Activated CD4-positive, alpha-beta T cell treated with anti-CD3 and anti-CD28 coated beads for 4 hours (primary cell): ENCODE measurements around the gene USP49.
"Not testable (repeated sequence)": the region's sequence is repeated elsewhere in the genome, so short reads cannot be mapped to it uniquely, and the experiment has no call there.

Experiments used
- DNase-seq, 2 donors: peaks; one replicate each; pipeline ENCODE4 v3.0.0-alpha.2; 2020

The USP49 gene

DNA sequence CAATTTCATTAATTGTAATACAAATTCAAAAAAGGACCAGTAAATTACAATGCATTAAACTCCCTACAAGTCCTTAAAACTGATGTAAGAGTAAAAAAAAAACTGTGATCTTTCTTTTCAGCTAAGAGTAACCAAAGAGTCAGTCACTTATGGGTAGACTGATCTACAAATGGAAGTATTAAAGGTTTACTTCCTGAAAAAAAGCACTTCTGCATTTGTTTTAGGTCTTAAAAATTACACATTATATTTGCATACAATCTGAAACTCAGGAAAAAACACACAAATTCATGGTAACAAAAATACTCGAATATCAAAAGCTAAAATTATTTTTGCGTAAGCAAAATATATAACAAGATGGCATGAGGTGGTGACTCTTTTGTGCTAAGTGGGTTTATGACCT lies 23.5 kb downstream of the USP49 start:
- DNase-seq: no peak

DNA sequence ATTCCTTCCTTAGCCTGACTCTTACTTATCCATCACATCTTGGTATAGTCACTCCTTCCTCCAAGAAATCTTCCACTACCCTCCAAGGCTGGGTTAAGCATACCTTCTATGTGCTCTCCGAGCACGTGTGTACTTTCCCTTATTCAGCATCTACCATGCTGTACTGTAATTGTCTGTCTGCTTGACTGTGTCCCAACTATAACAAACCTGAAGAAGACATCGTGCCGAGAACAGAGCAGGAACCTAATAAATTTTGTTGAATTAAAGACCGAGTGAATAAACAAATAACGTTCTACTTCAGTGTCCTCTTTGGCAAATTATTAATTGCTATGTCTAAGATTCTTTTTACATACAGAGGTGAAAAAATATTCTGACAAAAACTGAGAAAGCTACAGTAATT lies 35.8 kb downstream of the USP49 start:
- DNase-seq: no peak

DNA sequence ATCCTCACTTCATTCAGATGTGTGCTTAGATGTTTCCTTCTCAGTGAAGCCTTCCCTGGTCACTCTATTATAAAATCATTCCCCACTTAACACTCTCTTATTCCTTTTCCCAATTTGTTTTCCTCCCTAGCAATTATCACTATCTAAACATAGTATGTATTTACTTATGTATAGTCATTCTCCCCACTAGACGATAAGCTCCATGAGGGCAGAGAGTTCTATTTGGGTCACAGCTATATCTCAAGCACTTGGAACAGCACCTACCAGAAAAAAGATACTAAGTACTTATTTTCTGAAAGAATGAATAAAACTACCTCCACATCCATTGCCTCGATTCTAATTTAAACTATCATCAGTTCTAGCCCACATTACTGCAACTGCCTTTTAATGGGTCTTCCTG lies 36.5 kb downstream of the USP49 start:
- no peak for DNase-seq

DNA sequence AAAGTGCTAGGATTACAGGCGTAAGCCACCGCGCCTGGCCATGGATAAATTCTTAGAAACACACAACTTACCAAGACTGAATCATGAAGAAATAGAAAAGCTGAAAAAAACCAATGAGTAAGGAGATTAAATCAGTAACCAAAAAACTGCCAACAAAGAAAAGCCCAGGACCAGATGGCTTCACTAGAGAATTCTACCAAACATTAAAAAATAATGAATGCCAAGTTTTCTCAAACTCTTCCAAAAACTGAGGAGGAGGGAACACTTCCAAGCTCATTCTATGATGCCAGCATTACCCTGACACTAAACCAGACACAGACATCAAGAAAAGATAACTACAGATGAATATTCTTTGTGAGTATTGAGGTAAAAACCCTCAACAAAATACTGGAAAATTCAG lies 44.3 kb downstream of the USP49 start:
- no peak for DNase-seq

DNA sequence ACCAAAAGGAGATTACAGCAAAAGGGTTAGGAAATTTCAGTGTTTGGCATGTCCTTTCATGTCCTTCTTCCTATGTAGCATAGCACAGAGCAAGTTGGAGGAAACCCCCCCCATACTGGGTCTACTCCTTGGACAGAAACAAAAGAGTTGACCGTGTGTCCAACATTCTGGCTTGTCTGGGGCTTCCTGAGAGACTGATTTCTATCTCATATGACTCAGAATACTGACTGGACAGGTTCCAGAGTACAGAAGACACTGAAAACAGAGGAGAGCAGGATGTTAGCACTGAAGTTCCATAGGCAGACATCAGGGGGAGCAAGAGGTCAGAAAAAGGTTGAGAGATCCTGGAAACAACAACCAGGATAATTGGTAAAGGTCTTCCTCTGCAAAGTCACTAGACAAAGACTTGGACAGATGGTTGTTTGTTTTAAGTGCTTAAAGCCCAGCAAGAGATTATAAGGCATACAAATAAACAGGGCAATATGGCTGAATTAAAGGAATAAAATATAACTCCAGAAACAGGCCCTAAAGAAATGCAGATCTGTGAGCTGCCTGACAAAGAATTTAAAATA lies 48.4 kb downstream of the USP49 start:
- peak; percentile 21 to 66 for DNase-seq

DNA sequence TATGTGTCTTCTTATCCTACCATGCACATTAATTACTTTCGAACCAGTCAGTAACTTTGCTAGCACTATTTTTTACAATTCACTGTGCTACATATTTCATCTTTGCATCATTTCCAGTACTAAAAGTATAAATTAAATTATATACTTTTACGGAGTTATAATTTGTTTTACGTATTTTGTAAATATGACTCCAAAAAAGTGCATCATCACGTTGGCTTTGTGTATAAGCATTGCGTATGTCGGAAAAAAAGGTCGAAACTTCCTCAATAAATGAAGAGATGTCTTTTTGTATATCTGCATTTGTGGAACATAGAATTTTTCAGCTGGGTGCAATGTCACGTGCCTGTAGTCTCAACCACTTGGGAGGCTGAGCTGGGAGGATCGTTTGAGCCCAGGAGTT lies 52.0 kb downstream of the USP49 start:
- no peak for DNase-seq

DNA sequence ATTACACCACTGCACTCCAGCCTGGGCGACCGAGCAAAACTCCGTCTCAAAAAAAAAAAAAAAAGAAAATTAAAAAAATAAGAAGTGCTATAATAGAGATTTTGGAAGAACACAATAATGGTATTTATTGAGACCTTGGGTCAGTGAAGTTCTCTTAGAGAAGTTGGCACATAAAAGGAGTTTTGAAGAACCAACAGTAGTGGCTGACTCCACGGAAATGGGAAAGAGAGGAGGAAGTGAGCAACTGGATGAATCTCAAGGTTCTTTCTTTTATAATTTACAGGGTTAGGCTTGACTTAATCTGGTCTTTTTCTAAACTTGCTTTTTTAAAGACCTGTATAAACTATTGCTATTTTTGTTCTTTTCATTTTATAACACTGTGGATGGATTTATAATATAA lies 54.8 kb downstream of the USP49 start:
- no peak for DNase-seq

DNA sequence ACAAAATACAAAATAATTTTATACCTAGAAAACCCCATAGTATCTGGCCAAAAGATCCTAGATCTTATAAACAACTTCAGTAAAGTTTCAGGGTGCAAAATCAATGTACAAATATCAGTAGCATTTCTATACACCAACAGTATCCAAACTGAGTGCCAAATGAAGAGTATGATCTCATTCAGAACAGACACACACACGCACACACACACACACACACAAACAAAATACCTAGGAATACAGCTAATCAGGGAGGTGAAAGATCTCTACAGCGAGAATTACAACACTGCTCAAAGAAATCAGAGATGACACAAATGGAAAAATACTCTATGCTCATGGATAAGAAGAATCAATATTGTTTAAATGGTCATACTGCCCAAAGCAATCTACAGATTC lies 58.5 kb downstream of the USP49 start:
- no peak for DNase-seq

DNA sequence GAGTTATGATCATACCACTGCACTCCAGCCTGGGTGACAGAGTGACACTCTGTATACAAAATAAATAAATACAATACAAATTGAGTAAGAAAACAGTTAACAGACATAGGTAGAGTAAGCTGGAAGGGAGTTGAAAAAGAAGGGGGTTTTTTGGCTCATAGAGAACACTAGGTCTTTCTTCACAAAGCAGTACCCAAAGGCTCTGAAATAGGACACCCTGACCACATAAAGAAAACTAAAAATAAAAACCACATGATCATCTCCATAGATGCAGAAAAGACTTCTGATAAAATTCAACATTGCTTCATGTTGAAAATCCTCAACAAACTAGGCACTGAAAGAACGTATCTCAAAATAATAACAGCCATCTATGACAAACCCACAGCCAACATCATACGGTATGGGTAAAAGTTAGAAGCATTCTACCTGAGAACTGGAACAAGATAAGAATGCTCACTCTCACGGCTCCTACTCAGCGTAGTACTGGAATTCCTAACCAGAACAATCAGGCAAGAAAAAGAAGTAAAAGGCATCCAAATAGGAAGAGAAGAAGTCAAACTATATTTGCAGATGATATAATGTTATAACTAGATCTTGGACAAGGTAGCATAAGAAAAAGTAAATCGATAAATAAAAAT lies 59.0 kb downstream of the USP49 start:
- DNase-seq: no peak

DNA sequence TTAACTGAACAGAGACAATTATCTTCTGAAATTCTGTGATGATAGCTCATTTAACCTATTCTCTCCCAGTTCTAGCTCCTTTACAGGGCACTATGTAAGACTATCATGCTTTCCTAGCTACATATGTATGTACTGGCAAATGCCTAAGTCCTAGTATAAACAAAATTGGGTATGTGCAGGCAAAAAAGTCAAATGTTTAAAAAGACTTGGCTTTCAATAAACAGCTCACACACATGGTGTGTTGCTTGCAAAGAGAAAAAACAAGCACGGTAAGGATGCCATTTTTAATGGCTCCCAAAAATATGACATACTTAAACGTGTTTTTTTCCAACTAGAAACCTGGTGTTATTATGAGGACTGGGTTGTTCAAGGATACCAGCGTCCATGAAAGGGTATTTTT lies 62.9 kb downstream of the USP49 start:
- no peak for DNase-seq

DNA sequence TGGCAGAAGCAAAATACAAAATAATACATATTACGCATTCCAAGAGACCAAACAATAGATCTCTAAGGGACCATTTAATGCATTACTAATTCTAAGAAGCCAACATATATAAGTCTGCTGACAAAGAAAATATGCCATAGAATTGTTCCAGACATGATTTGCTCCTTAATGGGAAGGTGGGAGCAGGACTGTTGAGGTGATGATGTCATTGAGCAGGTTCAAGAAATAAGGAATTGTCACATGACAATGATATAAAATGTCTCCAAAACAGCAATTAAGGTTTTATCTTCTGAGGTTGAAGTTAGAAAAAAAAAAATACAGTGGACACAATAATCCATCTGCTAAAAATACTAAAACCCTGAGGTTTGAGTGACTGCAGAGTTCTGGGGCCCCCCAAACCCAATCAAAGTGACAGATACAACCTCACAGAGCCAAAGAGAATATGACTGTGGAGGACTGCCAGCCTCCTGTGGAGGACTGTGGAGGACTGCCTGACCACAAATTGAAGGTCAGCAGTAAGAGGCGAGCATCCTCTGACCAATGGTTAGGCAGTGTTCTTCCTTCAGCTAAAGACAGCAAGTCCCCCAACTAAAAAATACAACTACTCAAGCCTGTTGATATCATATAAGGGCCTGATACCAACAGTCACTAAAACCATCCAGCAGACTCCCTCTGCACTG lies 68.7 kb downstream of the USP49 start:
- no peak for DNase-seq

DNA sequence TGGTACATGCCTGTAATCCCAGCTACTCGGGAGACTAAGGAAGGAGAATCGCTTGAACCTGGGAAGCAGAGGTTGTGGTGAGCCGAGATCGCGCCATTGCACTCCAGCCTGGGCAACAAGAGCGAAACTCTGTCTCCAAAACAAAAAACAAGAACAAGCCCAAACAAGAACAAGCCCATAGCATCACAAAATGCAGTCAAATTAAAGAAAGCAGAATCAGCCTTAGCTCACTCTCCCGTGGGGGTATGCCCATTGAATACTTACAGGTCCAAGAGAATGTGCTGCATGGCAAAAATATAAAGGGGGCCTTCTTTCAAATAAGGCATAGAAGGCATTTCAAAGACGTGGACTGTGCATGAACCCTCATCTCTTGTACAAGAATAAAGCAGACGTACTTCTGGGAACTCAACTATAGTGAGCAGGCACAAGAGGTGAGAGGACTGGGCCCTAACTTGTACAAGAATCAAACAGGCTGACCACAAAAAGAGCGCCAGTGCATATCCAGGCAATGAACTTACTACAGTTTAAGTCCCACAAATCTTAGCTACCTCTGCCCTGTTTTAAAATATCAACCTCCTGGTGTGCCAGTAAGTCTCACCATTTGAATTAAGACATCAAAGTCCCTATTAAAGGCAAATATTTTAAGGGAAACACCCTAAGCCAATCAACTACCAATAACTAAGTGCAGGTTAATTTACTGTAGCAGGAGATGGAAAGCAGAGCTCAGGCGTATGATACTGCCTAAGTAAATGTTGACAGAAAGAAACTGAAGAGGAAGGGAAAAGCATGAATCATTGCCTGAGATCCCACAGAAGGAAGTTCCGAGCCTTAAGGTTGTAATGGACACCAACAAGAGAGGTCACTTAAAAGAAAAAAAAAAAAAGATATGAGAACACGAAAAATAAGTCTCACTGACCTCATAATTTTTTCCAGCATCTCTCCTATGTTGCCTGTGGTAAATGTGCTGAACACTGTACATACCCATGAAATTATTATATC lies 70.3 kb downstream of the USP49 start:
- no peak for DNase-seq

DNA sequence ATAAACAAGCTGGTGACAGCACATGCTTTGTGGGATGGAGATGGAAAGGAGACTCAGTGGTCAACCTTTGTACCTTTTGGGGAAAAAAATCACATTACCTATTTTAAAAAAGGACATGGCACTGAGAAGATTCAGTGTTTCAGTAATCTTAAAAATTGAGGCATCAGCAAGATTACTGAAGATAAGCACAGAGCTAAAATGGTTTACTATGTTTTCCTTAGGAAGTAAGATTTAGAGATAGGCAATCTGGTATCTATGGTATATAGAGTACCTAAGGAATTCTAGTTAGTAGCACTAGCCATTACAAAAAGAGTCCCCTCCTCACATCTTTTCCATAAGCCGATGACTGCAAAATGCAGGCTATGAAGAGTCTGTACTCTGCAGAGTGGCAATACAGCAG lies 72.0 kb downstream of the USP49 start:
- no peak for DNase-seq

DNA sequence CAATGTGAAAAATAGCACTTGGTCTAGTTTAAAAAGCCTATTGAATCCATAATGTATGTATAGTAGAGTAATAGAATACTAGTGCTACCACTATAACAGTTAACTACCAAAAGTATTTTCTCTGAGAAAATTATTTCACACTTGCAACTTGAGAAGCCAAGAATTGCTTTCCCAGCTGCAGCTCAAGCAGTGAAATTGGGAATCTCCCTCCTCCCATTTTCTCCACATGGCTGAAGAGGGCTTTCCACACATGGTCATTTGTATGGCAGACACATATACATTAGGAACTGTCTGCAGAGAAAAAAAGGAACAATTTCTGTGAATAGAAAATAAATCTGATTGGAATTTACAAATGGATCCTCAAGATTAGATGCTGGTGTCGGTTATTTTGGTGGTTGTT lies 73.2 kb downstream of the USP49 start:
- no peak for DNase-seq

DNA sequence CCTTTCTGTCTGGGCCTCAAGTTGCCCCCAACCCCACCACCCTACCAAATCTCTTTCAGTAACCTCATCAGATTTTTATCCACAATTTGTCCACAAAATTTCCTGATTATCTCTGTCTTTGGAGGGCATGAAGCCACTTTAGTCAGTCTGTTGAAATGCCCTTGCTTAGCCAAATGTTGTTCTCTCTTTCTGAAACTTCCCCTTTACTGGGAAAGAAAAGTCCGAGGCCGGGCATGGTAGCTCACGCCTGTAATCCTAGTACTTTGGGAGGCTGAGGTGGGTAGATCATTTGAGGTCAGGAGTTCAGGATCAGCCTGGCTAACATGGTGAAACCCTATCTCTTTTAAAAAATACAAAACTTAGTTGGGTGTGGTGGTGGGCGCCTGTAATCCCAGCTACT lies 73.9 kb downstream of the USP49 start:
- no peak for DNase-seq

DNA sequence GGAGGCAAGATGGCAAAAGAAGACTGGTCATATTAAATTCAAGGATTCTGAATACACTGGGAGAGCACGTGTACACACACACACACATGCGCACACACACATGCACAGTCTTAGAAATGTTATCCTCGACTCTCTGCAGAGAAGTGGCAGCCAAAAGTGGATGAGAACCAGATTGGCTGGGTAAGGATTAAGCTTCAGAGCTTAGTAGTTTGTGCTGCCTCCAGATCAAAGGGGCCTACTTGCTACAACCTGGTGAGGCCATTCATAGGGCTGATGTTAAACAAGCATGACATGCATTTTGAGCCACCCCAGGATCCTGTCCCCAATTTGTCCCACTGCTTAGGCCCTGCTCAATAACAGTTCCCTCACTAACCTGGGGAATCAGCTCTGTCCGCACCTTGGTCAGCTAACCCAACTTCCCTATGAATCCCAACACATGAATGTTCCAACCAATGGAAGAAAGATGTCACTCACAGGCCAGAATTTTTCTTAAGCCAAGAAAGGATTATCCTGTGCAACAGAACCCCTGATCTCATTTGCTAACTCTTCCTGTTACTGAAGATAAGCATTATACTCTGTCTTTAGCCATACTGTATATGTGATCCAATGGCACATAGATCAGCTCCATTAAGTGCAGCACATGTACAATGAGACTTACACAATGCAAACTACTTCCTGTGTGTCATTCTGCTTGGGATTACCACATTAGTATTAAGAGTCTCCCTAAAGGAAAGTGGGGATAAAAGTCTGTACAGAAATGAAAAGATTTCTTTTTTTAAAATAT lies 76.7 kb downstream of the USP49 start:
- no peak for DNase-seq

DNA sequence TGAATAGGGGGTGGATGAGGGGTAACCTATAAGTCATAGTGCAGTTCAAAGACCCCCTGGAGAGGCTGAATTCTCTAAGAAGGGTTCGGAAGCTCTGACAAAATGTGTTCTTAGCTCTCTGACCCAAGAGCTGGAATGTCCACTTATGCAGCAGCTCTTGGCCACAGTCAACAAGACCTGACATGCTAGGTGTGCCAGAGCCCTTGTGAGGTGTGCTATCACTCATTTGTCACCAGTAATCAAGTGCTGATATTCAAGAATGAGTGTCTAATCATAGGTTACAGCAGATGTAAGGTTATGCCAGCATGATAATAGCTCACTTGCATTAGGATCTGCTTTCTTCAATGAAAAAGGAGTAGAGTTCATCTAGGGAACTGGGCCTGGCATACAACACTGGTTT lies 79.6 kb downstream of the USP49 start:
- no peak for DNase-seq

DNA sequence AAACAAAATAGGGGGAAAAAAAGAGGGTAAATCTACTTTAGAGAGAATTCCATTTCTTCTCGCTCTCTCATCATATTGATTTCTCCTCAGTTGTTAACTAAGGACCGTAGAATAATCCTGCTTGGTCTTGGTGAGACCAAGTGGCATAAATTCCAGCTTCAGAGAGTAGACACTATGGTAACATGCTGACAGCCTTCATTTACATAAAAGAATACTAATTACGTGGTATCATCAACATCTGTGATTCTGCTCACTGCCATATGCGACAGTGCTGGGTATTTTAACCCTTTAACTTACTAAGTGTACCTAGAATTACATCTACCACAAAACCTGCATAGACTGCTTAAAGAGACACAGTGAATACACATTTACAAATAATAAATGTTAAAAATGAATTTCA lies 80.5 kb downstream of the USP49 start:
- no peak for DNase-seq

DNA sequence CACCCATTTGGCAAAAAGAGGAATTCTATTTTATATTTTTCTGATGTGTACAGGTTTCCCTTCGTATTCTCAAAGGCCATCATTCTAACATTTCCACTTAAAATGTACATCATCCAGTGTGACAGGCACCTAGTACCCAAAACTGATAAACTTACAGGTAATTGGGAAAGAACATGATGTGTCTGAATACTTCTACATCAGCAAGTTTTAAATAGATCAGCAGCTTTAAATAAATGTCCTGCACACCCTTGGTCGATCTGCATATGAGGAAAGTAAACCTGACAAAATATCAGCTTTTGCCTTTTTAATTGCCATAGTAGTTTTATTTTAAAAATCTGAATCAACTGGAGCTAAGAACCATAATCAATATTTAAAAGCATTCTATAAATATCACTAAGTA lies 81.2 kb downstream of the USP49 start:
- DNase-seq: no peak

DNA sequence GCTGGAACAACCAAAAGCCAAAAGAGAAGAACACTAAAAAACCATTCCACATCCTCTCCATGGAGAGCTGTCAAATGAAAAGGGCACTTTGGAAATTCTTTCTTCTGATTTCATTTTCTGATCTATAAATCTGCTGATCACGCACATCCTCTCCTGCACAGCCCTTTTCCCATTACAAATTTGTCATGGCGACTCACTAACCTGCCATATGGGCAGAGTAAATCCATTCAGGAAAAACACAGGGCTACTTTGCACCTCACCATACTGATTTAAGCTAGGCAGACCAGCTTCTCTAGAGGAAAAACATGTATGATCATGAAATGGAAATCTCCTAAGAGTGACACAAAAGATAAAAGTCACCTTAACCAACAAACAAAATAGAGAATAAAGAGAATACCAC lies 81.7 kb downstream of the USP49 start:
- no peak for DNase-seq

DNA sequence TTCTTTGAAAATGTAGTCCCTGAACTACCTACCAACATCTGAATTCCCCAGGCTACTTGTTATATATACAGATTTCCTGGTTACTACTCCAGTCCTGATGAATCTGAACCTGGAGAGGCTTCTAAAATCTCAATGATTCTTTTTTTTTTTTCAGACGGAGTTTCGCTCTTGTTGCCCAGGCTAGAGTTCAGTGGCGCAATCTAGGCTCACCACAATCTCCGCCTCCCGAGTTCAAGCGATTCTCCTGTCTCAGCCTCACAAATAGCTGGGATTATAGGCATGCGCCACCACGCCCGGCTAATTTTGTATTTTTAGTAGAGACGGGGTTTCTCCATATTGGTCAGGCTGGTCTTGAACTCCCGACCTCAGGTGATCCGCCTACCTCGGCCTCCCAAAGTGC lies 83.2 kb downstream of the USP49 start:
- not testable (repeated sequence) for DNase-seq

DNA sequence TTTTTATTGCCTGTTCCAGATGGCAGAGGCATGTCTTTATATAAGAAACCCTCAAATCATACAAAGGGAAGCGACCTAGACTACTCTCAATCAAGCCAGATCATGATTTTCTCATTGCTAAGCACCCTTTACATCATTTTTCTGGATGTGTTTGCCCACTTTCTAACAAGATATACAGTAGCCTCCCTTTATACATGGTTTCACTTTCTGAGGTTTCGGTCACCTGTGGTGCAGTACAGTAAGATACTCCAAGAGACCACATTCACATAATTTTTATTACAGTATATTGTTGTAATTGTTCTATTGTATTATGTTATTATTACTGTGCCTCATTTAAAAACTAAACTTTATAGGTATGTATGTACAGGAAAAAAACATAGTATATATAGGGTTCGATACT lies 84.1 kb downstream of the USP49 start:
- DNase-seq: no peak
